GM23338 (cell line): ENCODE results near the gene LRFN4. TPM values are rescaled to one million over a fixed set of nuclear protein-coding genes. Genes with fewer than 3 reads are reported as not detected.

Experiments used
- ATAC-seq: fragments of 200-7000 bp; cut with Tn5 transposase; 3 replicates; pipeline ENCODE4 v1.9.1; 2020
- DNase-seq: peaks from one replicate; pipeline ENCODE4 v3.0.0-alpha.2; 2015; ENCODE audit warnings: low spot score
- H2AFZ ChIP-seq: fragments of 200-600 bp; sonication (generic); 2 replicates; pipeline ENCODE4 v1.8.0; 2016; ENCODE audit warnings: antibody characterized with exemption, mild to moderate bottlenecking, moderate library complexity
- H3F3A ChIP-seq: fragments of 200-600 bp; sonication (generic); replicated peaks from 2 replicates; pipeline ENCODE4 v1.8.0; 2017; ENCODE audit warnings: antibody characterized with exemption, mixed run types, low read depth
- H3K27ac ChIP-seq: fragments of 200-600 bp; sonication (generic); 2 replicates; pipeline ENCODE4 v1.6.1; 2016; ENCODE audit warnings: low read depth
- H3K27me3 ChIP-seq: fragments of 200-600 bp; sonication (generic); 2 replicates; pipeline ENCODE4 v1.8.0; 2016; ENCODE audit warnings: mild to moderate bottlenecking, mixed run types, moderate library complexity; ENCODE audit not compliant: insufficient read depth
- H3K36me3 ChIP-seq: fragments of 200-600 bp; sonication (generic); 2 replicates; pipeline ENCODE4 v1.8.0; 2016; ENCODE audit warnings: mild to moderate bottlenecking; ENCODE audit not compliant: insufficient read depth
- H3K4me1 ChIP-seq: fragments of 200-600 bp; sonication (generic); 2 replicates; pipeline ENCODE4 v1.8.0; 2016; ENCODE audit warnings: mild to moderate bottlenecking, moderate library complexity; ENCODE audit not compliant: insufficient read depth
- H3K4me2 ChIP-seq: fragments of 200-600 bp; sonication (generic); 2 replicates; pipeline ENCODE4 v1.7.1; 2017; ENCODE audit warnings: mixed run types
- H3K4me3 ChIP-seq: fragments of 200-600 bp; sonication (generic); 2 replicates; pipeline ENCODE4 v1.6.1; 2016; ENCODE audit warnings: mixed run types
- H3K79me2 ChIP-seq: fragments of 200-600 bp; sonication (generic); replicated peaks from 2 replicates; pipeline ENCODE4 v1.8.0; 2017; ENCODE audit warnings: mild to moderate bottlenecking; ENCODE audit not compliant: insufficient read depth
- H3K9me2 ChIP-seq: fragments of 200-600 bp; sonication (generic); 2 replicates; pipeline ENCODE4 v1.8.0; 2017; ENCODE audit not compliant: insufficient read depth
- H4K20me1 ChIP-seq: fragments of 200-600 bp; sonication (generic); replicated peaks from 2 replicates; pipeline ENCODE4 v1.8.0; 2017; ENCODE audit warnings: mild to moderate bottlenecking; ENCODE audit not compliant: insufficient read depth
- H3K27ac Mint-ChIP-seq: 2 replicates; pipeline ENCODE4 v1.8.0; 2020; ENCODE audit warnings: inconsistent platforms, mild to moderate bottlenecking, moderate library complexity, mixed read lengths
- H3K27me3 Mint-ChIP-seq: 3 replicates; pipeline ENCODE4 v1.8.0; 2022; ENCODE audit warnings: low read depth, mild to moderate bottlenecking, moderate library complexity, mixed read lengths, inconsistent platforms; ENCODE audit not compliant: insufficient read depth, poor library complexity
- H3K36me3 Mint-ChIP-seq: 3 replicates; pipeline ENCODE4 v1.8.0; 2021; ENCODE audit warnings: low read depth, mild to moderate bottlenecking, inconsistent platforms, moderate library complexity, mixed read lengths
- H3K4me1 Mint-ChIP-seq: 3 replicates; pipeline ENCODE4 v1.8.0; 2020; ENCODE audit warnings: mild to moderate bottlenecking, inconsistent platforms, mixed read lengths
- H3K4me3 Mint-ChIP-seq: 3 replicates; pipeline ENCODE4 v1.8.0; 2021; ENCODE audit warnings: moderate library complexity, mild to moderate bottlenecking, inconsistent platforms, mixed read lengths
- H3K9me3 Mint-ChIP-seq: 3 replicates; pipeline ENCODE4 v1.8.0; 2020; ENCODE audit warnings: moderate library complexity, mild to moderate bottlenecking, inconsistent platforms, mixed read lengths
- CREB1 ChIP-seq: fragments of 250-450 bp; sonication (Bioruptor Pico); IDR thresholded peaks from 2 replicates; pipeline ENCODE4 v1.5.0; 2020; ENCODE audit warnings: low read depth, mild to moderate bottlenecking, moderate library complexity
- CTCF ChIP-seq, 2 experiments: fragments of 200-600 bp in 1 of 2; sonication (generic) in 1 of 2; conservative IDR thresholded peaks; 2 replicates each; pipeline versions ENCODE4 v1.5.1 to v1.6.1; 2016 to 2017; ENCODE audit warnings: antibody characterized with exemption in 2 of 2, low read depth in 2 of 2, mild to moderate bottlenecking in 2 of 2, moderate library complexity in 1 of 2
- EZH2 ChIP-seq: fragments of 200-600 bp; sonication (generic); IDR thresholded peaks from one replicate; pipeline ENCODE4 v1.8.0; 2017; ENCODE audit warnings: antibody characterized with exemption, mild to moderate bottlenecking, low read depth; ENCODE audit not compliant: unreplicated experiment
- EZH2phosphoT487 ChIP-seq: fragments of 200-600 bp; sonication (generic); IDR thresholded peaks from one replicate; pipeline ENCODE4 v1.8.1; 2018; ENCODE audit warnings: antibody characterized with exemption; ENCODE audit not compliant: unreplicated experiment
- JUNB ChIP-seq: IDR thresholded peaks from one replicate; pipeline ENCODE4 v1.6.1; 2016; ENCODE audit warnings: antibody characterized with exemption; ENCODE audit not compliant: unreplicated experiment
- POLR2AphosphoS5 ChIP-seq: IDR thresholded peaks from 2 replicates; pipeline ENCODE4 v1.6.1; 2016; ENCODE audit warnings: antibody characterized with exemption, low read depth
- STAT1 ChIP-seq: IDR thresholded peaks from one replicate; pipeline ENCODE4 v1.6.1; 2016; ENCODE audit warnings: antibody characterized with exemption; ENCODE audit not compliant: unreplicated experiment
- ZNF114 ChIP-seq: fragments of 250-450 bp; sonication (Bioruptor Pico); IDR thresholded peaks from 2 replicates; pipeline ENCODE4 v1.5.0; 2020; ENCODE audit warnings: mild to moderate bottlenecking, moderate library complexity
- polyA plus RNA-seq: library from polyadenylated mRNA; unstranded; fragments of >200 nt; fragmentation: Nextera tagmentation; extraction: Ambion mirVana; gene quantifications from 2 replicates; pipeline ENCODE4 v1.2.1, GENCODE V29; 2016
- total RNA-seq: library from RNA; depleted of rRNA; stranded (reverse); fragments of >200 nt; shearing (Covaris generic); gene quantifications from 2 replicates; pipeline ENCODE4 v1.2.3, GENCODE V29; 2014

LRFN4 gene
- total and polyA plus RNA-seq, 2 experiments from 2014 or later, result 9.8 to 63.5 TPM

- no peak overlapping the region for H3K27ac ChIP-seq
- peak; percentile 88 for ATAC-seq
Observed at GRCh38 chr11:66883016-66883965, 26.4 kb downstream of the LRFN4 start.

DNA sequence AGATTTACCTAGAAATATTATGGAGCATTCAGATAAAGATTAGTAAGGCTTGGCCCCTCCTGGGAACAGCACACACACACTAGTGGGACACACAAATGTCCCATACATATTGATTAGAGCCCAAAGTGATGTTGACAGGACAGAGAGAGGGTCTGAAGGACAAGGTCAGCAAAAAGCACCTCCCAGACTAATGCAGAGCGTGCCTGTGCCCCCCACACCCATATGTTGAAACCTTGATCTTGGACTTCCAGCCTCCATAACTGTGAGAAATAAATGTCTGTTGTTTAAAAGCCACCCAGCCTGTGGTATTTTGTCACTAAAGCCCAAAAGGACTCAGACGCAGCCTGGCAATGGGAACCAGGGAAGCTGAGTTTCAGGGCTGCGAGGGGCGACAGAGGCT lies 27.6 kb downstream of the LRFN4 start:
- H3F3A ChIP-seq, result no peaks in the 10 kb centered on the region
- no peak overlapping the region for H3K4me3 ChIP-seq
- ATAC-seq (no peak), DNase-seq (no peak)
- no peaks in the 10 kb centered on the region; the same call in 2 of the 3 replicates for H3K36me3 Mint-ChIP-seq
- H3K9me2 ChIP-seq, result no peaks in the 10 kb centered on the region
- peaks cover 10% of the 10 kb centered on the region; the same call in 1 of the 2 replicates for H3K4me1 ChIP-seq
- no peaks in the 10 kb centered on the region for H3K36me3 ChIP-seq
- no peaks in the 10 kb centered on the region for H4K20me1 ChIP-seq
- H3K27me3 Mint-ChIP-seq, result peaks cover 7% of the 10 kb centered on the region
- H3K4me1 Mint-ChIP-seq, result peaks cover 48% of the 10 kb centered on the region
- H2AFZ ChIP-seq, result no peak overlapping the region
- H3K27me3 ChIP-seq, result no peaks in the 10 kb centered on the region
- H3K9me3 Mint-ChIP-seq, result no peaks in the 10 kb centered on the region
- no peak overlapping the region for H3K27ac Mint-ChIP-seq
- H3K4me3 Mint-ChIP-seq, result no peak overlapping the region
- no peak overlapping the region for H3K4me2 ChIP-seq
- H3K27ac ChIP-seq, result no peak overlapping the region
- no peaks in the 10 kb centered on the region for H3K79me2 ChIP-seq
- TF ChIP-seq STAT1, result no peak
- TF ChIP-seq JUNB, result no peak
- TF ChIP-seq ZNF114, result no peak
- no peak for TF ChIP-seq CREB1 (CRISPR knock-in tag)
- TF ChIP-seq EZH2, result no peak
- no peak for TF ChIP-seq CTCF (conservative IDR thresholded peaks at IDR 0.05; ENCODE audit: low read depth in 2 of 2)
- no peak for TF ChIP-seq POLR2AphosphoS5
- TF ChIP-seq EZH2phosphoT487, result no peak

More at GRCh38 chr11:66883016-66883965, 26.4 kb downstream of the LRFN4 start:
- peak; percentile 92 for DNase-seq
- Histone ChIP-seq H3K27me3 (no peaks in the 10 kb centered on the region), H2AFZ (no peak overlapping the region), H4K20me1 (no peaks in the 10 kb centered on the region), H3K4me1 (peaks cover 10% of the 10 kb centered on the region; the same call in 1 of the 2 replicates), H3K9me2 (no peaks in the 10 kb centered on the region), H3K4me3 (no peak overlapping the region), H3K4me2 (no peak overlapping the region), H3K36me3 (no peaks in the 10 kb centered on the region), H3F3A (no peaks in the 10 kb centered on the region), H3K79me2 (no peaks in the 10 kb centered on the region)
- TF ChIP-seq EZH2 (no peak), CTCF (conservative IDR thresholded peaks at IDR 0.05; ENCODE audit: low read depth in 2 of 2) (peak; percentile 70 to 89)
- Mint-ChIP-seq H3K27ac (peak overlapping the region; percentile 69), H3K27me3 (peaks cover 7% of the 10 kb centered on the region), H3K4me1 (peaks cover 48% of the 10 kb centered on the region), H3K9me3 (no peaks in the 10 kb centered on the region), H3K36me3 (no peaks in the 10 kb centered on the region; the same call in 2 of the 3 replicates), H3K4me3 (no peak overlapping the region)
